GM10266 (cell line): Measurements from ENCODE around the gene RAD51B.

ENCODE experiments used
- DNase-seq: peaks from one replicate; pipeline ENCODE4 v3.0.0; 2012; ENCODE audit errors: extremely low spot score
- TF ChIP-seq, protein P1 (sequence below): IDR thresholded peaks from 2 replicates; pipeline ENCODE4 v1.5.1; 2012; ENCODE audit warnings: mild to moderate bottlenecking, low read depth; ENCODE audit not compliant: control insufficient read depth, insufficient read depth; ENCODE audit errors: missing control alignments

Gene RAD51B

DNA sequence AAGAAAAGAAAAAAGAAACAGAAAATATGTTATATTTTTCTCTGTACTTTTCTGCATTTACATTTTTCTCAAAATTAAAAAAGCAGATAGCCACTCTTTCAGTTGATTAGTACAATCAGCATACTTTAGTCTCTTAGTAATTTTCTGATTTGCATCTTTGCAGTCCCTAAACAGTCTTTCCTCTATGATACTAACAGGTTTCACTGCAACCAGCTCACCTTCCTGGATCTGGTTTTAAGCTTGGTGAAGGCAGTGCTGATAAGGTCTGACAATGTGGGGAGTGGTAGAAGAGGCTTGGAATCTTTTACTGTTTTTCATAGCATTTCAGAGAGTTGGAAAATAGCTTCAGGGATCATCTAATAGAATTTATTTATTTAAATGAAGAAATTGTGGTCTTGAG lies 515.7 kb downstream of the RAD51B start:
- DNase-seq, result no peak
- TF ChIP-seq, protein P1, sequence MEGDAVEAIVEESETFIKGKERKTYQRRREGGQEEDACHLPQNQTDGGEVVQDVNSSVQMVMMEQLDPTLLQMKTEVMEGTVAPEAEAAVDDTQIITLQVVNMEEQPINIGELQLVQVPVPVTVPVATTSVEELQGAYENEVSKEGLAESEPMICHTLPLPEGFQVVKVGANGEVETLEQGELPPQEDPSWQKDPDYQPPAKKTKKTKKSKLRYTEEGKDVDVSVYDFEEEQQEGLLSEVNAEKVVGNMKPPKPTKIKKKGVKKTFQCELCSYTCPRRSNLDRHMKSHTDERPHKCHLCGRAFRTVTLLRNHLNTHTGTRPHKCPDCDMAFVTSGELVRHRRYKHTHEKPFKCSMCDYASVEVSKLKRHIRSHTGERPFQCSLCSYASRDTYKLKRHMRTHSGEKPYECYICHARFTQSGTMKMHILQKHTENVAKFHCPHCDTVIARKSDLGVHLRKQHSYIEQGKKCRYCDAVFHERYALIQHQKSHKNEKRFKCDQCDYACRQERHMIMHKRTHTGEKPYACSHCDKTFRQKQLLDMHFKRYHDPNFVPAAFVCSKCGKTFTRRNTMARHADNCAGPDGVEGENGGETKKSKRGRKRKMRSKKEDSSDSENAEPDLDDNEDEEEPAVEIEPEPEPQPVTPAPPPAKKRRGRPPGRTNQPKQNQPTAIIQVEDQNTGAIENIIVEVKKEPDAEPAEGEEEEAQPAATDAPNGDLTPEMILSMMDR, result no peak

- DNase-seq, result no peak
Observed at GRCh38 chr14:68336165-68336564, 516.6 kb downstream of the RAD51B start.

GRCh38 chr14:68337279-68337678 lies 517.7 kb downstream of the RAD51B start:
- DNase-seq, result no peak
- TF ChIP-seq, protein P1, result no peak

More at GRCh38 chr14:68336165-68336564, 516.6 kb downstream of the RAD51B start:
- TF ChIP-seq, protein P1, result no peak

- TF ChIP-seq, protein P1, result no peak
- no peak for DNase-seq
Observed at GRCh38 chr14:68340262-68340661, 520.7 kb downstream of the RAD51B start.

DNA sequence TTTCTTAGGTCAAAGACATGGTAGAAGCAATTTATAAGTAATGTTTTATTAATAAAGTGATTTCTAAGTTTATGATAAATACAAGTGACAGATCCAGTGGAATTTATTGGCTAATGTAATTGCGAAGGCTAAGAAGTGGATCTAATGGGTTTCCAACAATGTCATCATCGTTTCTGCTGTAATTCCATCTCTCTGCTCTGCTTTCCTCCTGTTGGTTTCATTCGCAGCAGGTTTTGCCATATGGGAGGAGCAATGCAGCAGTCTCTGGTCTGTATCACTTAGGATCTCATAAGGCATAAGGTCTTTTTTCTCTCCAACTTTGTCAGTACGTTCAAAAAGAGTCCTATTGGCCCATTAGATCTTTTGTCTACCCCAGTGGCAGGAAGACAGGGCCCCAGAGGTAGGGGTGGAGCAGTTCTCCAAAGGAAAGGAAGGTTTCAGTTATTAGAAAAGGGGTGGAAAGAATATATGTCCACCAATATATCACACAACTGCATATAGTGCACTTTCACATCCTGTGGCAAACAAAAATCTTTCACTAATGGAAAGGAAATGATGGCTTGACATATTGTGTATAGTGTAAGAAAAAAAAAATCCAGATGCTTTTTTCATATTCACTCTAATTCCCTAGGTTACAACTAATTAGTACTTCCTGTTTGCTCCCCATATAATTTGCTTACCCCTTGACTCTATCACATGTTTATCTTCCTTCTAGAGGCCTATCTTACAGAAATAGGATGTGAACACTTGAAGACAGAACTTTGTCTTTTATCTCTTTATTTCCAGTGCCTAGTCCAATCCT lies 522.0 kb downstream of the RAD51B start:
- no peak for DNase-seq
- TF ChIP-seq, protein P1, result no peak

GRCh38 chr14:68342216-68342763 lies 522.7 kb downstream of the RAD51B start:
- no peak for DNase-seq
- TF ChIP-seq, protein P1, result no peak

DNA sequence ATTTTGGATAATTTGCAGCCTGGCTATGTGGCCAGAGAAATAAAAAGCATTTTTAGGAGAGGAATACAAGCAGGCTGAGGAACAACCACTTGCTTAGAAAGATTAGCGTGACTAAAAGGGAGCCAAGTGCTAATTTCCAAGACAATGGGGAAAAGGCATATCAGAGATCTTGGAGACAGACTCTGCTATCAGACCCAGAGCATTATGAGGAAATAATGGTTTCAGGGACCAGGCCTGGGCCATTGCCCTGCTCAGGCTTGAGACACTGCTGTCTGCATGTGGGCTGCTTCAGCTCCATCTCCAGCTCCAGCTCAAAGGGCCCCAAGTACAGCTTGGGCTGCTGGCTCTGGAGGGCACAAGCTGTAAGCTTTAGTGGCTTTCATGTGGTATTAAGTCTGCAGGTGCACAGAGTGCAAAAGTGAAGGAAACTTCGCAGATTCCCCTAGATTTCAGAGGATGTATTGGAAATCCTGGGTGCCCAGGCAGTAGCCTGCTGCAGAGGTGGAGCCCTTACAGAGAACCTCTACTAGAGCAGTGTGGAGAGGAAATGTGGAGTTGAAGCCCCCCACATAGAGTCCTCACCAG lies 524.0 kb downstream of the RAD51B start:
- TF ChIP-seq, protein P1, result no peak
- DNase-seq, result no peak
